ENCODE measurements around the gene NRN1.

Gene NRN1

GRCh38 chr6:5958921-5959320 lies 47.8 kb downstream of the NRN1 start:
- in situ Hi-C loops (cut with HindIII; ENCODE audit: low pct_unique_long_range_greater_than_20kb, low sequenced_read_pairs): no loop called here
- DNase-seq (ENCODE audit: low read depth in 1 of 2, low spot score in 1 of 2): no peak
- TF ChIP-seq JUND (IDR thresholded peaks at IDR 0.05; ENCODE audit: low read depth): no peak

GRCh38 chr6:5956939-5957338 lies 49.8 kb downstream of the NRN1 start:
- no peak for TF ChIP-seq JUND (IDR thresholded peaks at IDR 0.05; ENCODE audit: low read depth)
- DNase-seq (ENCODE audit: low read depth in 1 of 2, low spot score in 1 of 2): no peak
- in situ Hi-C loops (cut with HindIII; ENCODE audit: low pct_unique_long_range_greater_than_20kb, low sequenced_read_pairs): no loop called here

GRCh38 chr6:5950361-5950785 lies 56.4 kb downstream of the NRN1 start:
- DNase-seq (ENCODE audit: low read depth in 1 of 2, low spot score in 1 of 2): no peak
- no peak for TF ChIP-seq JUND (IDR thresholded peaks at IDR 0.05; ENCODE audit: low read depth)
- in situ Hi-C loops (cut with HindIII; ENCODE audit: low pct_unique_long_range_greater_than_20kb, low sequenced_read_pairs): no loop called here
